Measurements from ENCODE around the gene FCHSD1.

GRCh38 chr5:141630570-141631140 is 20.6 kb downstream of the FCHSD1 start:
- TF ChIP-seq, protein P1, sequence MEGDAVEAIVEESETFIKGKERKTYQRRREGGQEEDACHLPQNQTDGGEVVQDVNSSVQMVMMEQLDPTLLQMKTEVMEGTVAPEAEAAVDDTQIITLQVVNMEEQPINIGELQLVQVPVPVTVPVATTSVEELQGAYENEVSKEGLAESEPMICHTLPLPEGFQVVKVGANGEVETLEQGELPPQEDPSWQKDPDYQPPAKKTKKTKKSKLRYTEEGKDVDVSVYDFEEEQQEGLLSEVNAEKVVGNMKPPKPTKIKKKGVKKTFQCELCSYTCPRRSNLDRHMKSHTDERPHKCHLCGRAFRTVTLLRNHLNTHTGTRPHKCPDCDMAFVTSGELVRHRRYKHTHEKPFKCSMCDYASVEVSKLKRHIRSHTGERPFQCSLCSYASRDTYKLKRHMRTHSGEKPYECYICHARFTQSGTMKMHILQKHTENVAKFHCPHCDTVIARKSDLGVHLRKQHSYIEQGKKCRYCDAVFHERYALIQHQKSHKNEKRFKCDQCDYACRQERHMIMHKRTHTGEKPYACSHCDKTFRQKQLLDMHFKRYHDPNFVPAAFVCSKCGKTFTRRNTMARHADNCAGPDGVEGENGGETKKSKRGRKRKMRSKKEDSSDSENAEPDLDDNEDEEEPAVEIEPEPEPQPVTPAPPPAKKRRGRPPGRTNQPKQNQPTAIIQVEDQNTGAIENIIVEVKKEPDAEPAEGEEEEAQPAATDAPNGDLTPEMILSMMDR (conservative IDR thresholded peaks at IDR 0.05; ENCODE audit: low read length) = no peak
- TF ChIP-seq EZH2phosphoT487 (IDR thresholded peaks at IDR 0.05; ENCODE audit: borderline replicate concordance) = no peak

Measured in Loucy (cell line).